Naive B cell (primary cell): ENCODE results near the gene DLG1. TPM values are rescaled to one million over a fixed set of nuclear protein-coding genes. Genes with fewer than 3 reads are reported as not detected.

Experiments used
- ATAC-seq, 2 donors: fragments of 150-1000 bp; cut with Tn5 transposase; 2 replicates each; pipeline ENCODE4 v1.10.0; 2021; ENCODE audit warnings: low read depth in 2 of 2, mild to moderate bottlenecking in 2 of 2, moderate library complexity in 2 of 2
- DNase-seq: peaks from one replicate; pipeline ENCODE4 v3.0.0; 2022
- H3K27ac Mint-ChIP-seq, 6 donors: one replicate each; pipeline ENCODE4 v1.8.0; 2020 to 2022; ENCODE audit warnings: mild to moderate bottlenecking in 6 of 6, mixed read lengths in 6 of 6, moderate library complexity in 5 of 6, inconsistent platforms in 2 of 6
- H3K27me3 Mint-ChIP-seq, 3 donors: one replicate each; pipeline ENCODE4 v1.8.0; 2021 to 2022; ENCODE audit warnings: mixed read lengths in 3 of 3, mild to moderate bottlenecking in 1 of 3
- H3K36me3 Mint-ChIP-seq, 2 donors: one replicate each; pipeline ENCODE4 v1.8.0; 2020 to 2022; ENCODE audit warnings: mixed read lengths in 2 of 2, inconsistent platforms in 1 of 2, mild to moderate bottlenecking in 1 of 2
- H3K4me1 Mint-ChIP-seq, 3 donors: one replicate each; pipeline ENCODE4 v1.8.0; 2020 to 2022; ENCODE audit warnings: mixed read lengths in 3 of 3, inconsistent platforms in 1 of 3, mild to moderate bottlenecking in 1 of 3, moderate library complexity in 1 of 3
- H3K4me3 Mint-ChIP-seq, 8 donors: one replicate each; pipeline ENCODE4 v1.8.0; 2020 to 2022; ENCODE audit warnings: mild to moderate bottlenecking in 8 of 8, mixed read lengths in 8 of 8, moderate library complexity in 8 of 8, inconsistent platforms in 2 of 8
- H3K9me3 Mint-ChIP-seq, 7 donors: one replicate each; pipeline ENCODE4 v1.8.0; 2020 to 2022; ENCODE audit warnings: mixed read lengths in 7 of 7, mild to moderate bottlenecking in 5 of 7, inconsistent platforms in 2 of 7, moderate library complexity in 1 of 7
- polyA plus RNA-seq, 6 donors: library from polyadenylated mRNA; unstranded; fragments of 300-500 nt; fragmentation: Illumina TruSeq; gene quantifications; one replicate each; pipeline ENCODE4 v1.2.3, GENCODE V29; 2021; ENCODE audit warnings: low read depth in 6 of 6

DLG1 gene
- polyA plus RNA-seq, 6 donors from 2014 or later = 20.7 to 40.5 (median 33.2) TPM

GRCh38 chr3:197241173-197241572 lies 57.2 kb downstream of the DLG1 start:
- peaks cover 32 to 42% of the 10 kb centered on the region in 2 donors for H3K36me3 Mint-ChIP-seq
- ATAC-seq (no peak), DNase-seq (no peak)
- H3K9me3 Mint-ChIP-seq = peaks cover 16 to 58% (median 47%) of the 10 kb centered on the region in 7 donors
- no peak overlapping the region for H3K27ac Mint-ChIP-seq
- no peak overlapping the region for H3K4me3 Mint-ChIP-seq
- H3K4me1 Mint-ChIP-seq = peaks cover 26 to 40% (median 36%) of the 10 kb centered on the region in 3 donors
- no peaks in the 10 kb centered on the region for H3K27me3 Mint-ChIP-seq

- Mint-ChIP-seq H3K27me3 (no peaks in the 10 kb centered on the region), H3K4me1 (peaks cover 31 to 44% (median 40%) of the 10 kb centered on the region in 3 donors), H3K4me3 (no peak overlapping the region), H3K36me3 (peaks cover 34 to 48% of the 10 kb centered on the region in 2 donors), H3K27ac (peak overlapping the region in 1 of 6 donors; percentile 87), H3K9me3 (peaks cover 16 to 57% (median 45%) of the 10 kb centered on the region in 7 donors)
- no peak for DNase-seq
- ATAC-seq = no peak
Measured at GRCh38 chr3:197239857-197240256, 58.6 kb downstream of the DLG1 start.

GRCh38 chr3:197238842-197239241 lies 59.6 kb downstream of the DLG1 start:
- Mint-ChIP-seq H3K4me3 (peak overlapping the region in 3 of 8 donors; percentile 0 to 30 (median 26)), H3K36me3 (peaks cover 31 to 40% of the 10 kb centered on the region in 2 donors), H3K27ac (peak overlapping the region in 1 of 6 donors; percentile 16), H3K4me1 (peaks cover 31 to 44% (median 43%) of the 10 kb centered on the region in 3 donors), H3K9me3 (peaks cover 10 to 51% (median 35%) of the 10 kb centered on the region in 7 donors), H3K27me3 (no peaks in the 10 kb centered on the region)
- DNase-seq (no peak), ATAC-seq (no peak)

GRCh38 chr3:197237897-197238296 lies 60.5 kb downstream of the DLG1 start:
- Mint-ChIP-seq H3K4me3 (peak overlapping the region in 1 of 8 donors; percentile 7), H3K27ac (peak overlapping the region in 2 of 6 donors; percentile 21 to 84), H3K36me3 (peaks cover 22 to 38% of the 10 kb centered on the region in 2 donors), H3K4me1 (peaks cover 31 to 44% (median 43%) of the 10 kb centered on the region in 3 donors), H3K9me3 (peaks cover 10 to 44% (median 26%) of the 10 kb centered on the region in 7 donors), H3K27me3 (no peaks in the 10 kb centered on the region)
- DNase-seq (no peak), ATAC-seq (no peak)

GRCh38 chr3:197236362-197236761 lies 62.0 kb downstream of the DLG1 start:
- H3K9me3 Mint-ChIP-seq = peaks cover 0 to 29% (median 12%) of the 10 kb centered on the region in 7 donors
- H3K4me1 Mint-ChIP-seq = peaks cover 31 to 51% (median 46%) of the 10 kb centered on the region in 3 donors
- no peak overlapping the region for H3K27ac Mint-ChIP-seq
- DNase-seq (no peak), ATAC-seq (no peak)
- H3K36me3 Mint-ChIP-seq = peaks cover 16 to 30% of the 10 kb centered on the region in 2 donors
- no peak overlapping the region for H3K4me3 Mint-ChIP-seq
- H3K27me3 Mint-ChIP-seq = no peaks in the 10 kb centered on the region

DNA sequence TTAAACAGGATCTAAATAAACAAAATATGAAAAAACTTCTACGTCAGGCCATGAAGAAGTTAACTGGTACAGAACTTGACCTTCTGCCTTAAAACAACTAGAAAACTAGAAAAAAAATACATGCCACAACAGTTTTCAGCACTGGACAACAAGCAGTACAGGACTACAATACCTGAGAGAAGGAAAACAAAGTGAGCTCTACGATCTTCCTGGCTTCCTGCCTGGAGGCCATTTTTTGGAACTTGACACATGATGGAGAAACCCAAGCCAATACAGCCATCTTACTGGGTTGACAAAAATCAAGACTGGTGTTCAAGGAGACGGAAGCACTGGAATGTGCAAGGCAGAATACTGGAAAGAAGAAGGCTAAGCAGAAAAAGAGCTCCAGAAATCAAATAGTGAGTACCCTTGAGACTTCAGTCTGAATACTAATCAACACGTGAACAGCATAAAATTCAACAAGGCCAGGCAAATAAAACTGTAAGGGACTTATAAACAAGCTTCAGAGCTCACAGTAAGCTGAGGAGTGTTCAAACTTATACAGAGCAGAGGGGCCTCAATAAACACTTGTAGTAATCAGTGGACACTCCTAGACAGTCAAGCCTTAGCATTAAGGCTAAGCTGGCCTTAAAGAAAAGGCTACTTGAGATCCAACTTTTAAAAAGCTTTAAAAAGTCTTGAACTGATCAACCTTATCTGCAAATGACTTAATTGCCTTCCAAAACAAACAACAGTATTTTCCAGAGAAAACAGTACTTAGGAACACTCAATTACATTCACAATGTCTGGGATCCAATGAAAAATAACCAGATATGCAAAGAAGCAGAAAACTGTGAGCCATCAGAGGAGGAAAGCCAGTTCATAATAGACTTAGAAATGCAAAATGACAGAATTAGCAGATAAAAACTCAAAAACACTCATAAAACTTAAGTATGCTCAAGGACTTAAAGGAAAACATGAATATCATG lies 63.2 kb downstream of the DLG1 start:
- H3K4me1 Mint-ChIP-seq = peaks cover 29 to 46% (median 38%) of the 10 kb centered on the region in 3 donors
- H3K4me3 Mint-ChIP-seq = no peak overlapping the region

GRCh38 chr3:197231321-197231720 lies 67.1 kb downstream of the DLG1 start:
- H3K4me3 Mint-ChIP-seq = no peak overlapping the region
- ATAC-seq (no peak), DNase-seq (no peak)
- peaks cover 8 to 22% (median 21%) of the 10 kb centered on the region in 3 donors for H3K4me1 Mint-ChIP-seq
- peaks cover 13 to 16% of the 10 kb centered on the region in 2 donors for H3K36me3 Mint-ChIP-seq
- no peaks in the 10 kb centered on the region for H3K27me3 Mint-ChIP-seq
- H3K9me3 Mint-ChIP-seq = peaks cover 0 to 13% (median 5%) of the 10 kb centered on the region in 7 donors
- H3K27ac Mint-ChIP-seq = peak overlapping the region in 1 of 6 donors; percentile 22

More for the DNA sequence above, 63.2 kb downstream of the DLG1 start:
- peaks cover 0 to 18% (median 6%) of the 10 kb centered on the region in 7 donors for H3K9me3 Mint-ChIP-seq
- no peak for ATAC-seq
- peak overlapping the region in 2 of 6 donors; percentile 35 to 69 for H3K27ac Mint-ChIP-seq
- no peak for DNase-seq
- H3K27me3 Mint-ChIP-seq = no peaks in the 10 kb centered on the region
- H3K36me3 Mint-ChIP-seq = peaks cover 16 to 18% of the 10 kb centered on the region in 2 donors

DNA sequence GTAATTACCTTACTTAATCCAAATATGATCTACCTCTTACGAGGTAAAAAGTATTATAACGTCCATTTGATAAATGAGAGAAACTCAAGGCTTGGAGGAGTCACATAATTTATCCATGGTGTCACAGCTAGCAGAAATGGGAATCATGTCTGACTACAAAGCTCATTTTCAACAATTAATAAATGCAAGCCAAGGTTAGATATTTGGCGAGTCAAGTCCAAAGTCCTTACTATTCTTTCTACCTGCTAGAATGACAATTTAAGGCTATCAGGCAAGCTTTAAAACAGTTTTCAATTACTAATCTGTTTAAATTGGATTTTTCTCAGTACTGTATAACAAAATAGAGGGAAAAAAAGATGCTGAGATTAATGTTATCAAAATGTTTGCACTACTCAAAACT lies 68.6 kb downstream of the DLG1 start:
- Mint-ChIP-seq H3K4me3 (no peak overlapping the region), H3K4me1 (peaks cover 12 to 26% (median 15%) of the 10 kb centered on the region in 3 donors), H3K27me3 (no peaks in the 10 kb centered on the region), H3K27ac (no peak overlapping the region), H3K36me3 (peaks cover 2 to 7% of the 10 kb centered on the region in 2 donors), H3K9me3 (peaks cover 0 to 5% (median 0%) of the 10 kb centered on the region in 7 donors)
- DNase-seq (no peak), ATAC-seq (no peak)

- H3K27me3 Mint-ChIP-seq = no peaks in the 10 kb centered on the region
- ATAC-seq (no peak), DNase-seq (no peak)
- H3K36me3 Mint-ChIP-seq = peaks cover 0 to under 1% of the 10 kb centered on the region in 2 donors
- H3K9me3 Mint-ChIP-seq = peaks cover 0 to 2% (median 0%) of the 10 kb centered on the region in 7 donors
- peak overlapping the region in 1 of 6 donors; percentile 63 for H3K27ac Mint-ChIP-seq
- no peak overlapping the region for H3K4me3 Mint-ChIP-seq
- peaks cover 12 to 23% (median 14%) of the 10 kb centered on the region in 3 donors for H3K4me1 Mint-ChIP-seq
Measured at GRCh38 chr3:197229178-197229577, 69.2 kb downstream of the DLG1 start.

DNA sequence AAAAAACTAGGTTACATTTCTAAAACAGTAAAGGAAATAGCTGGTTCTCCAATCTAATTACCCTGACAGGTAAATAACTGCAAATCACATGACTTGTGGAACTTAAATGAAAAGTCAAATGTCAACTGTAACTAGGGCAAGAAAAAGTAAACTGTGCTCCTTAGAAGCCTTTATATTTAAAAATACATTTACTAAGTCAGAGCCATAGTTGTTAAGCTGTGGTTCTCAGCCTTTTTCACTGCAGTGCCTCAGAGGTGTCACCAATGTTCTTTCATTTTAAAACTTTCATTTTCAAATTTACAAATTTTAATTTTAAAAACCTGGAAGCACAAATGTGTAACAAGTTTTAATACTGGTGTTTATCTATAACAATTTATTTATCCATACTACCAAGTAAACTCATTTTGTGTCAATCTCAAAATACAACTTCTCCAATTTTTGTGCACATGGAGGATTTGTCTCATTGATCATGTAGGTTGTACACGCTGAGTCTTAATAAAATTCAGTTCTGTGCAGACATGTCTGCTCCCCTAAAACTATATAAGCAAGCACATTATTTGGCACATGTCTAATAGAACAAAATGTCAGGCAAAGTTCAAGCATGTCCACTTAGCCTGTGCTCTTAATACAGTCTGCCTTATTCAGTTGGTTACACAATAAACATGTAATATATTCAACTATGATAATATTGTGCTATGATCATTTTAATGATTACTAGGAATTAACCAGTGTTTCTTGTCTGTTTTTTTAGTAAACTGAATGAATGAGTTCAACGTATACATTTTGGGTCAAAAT lies 70.4 kb downstream of the DLG1 start:
- Mint-ChIP-seq H3K4me3 (no peak overlapping the region), H3K36me3 (no peaks in the 10 kb centered on the region), H3K27me3 (no peaks in the 10 kb centered on the region), H3K9me3 (no peaks in the 10 kb centered on the region), H3K27ac (peak overlapping the region in 1 of 6 donors; percentile 3), H3K4me1 (peaks cover 14 to 22% (median 18%) of the 10 kb centered on the region in 3 donors)
- ATAC-seq (no peak), DNase-seq (no peak)

- Mint-ChIP-seq H3K4me1 (peaks cover 16 to 17% (median 17%) of the 10 kb centered on the region in 3 donors), H3K27ac (no peak overlapping the region), H3K4me3 (no peak overlapping the region), H3K36me3 (no peaks in the 10 kb centered on the region), H3K9me3 (no peaks in the 10 kb centered on the region), H3K27me3 (no peaks in the 10 kb centered on the region)
- no peak for ATAC-seq
- no peak for DNase-seq
Measured at GRCh38 chr3:197226179-197226578, 72.2 kb downstream of the DLG1 start.

- H3K27me3 Mint-ChIP-seq = no peaks in the 10 kb centered on the region
- H3K4me1 Mint-ChIP-seq = peaks cover 17% of the 10 kb centered on the region in 3 donors
- ATAC-seq = no peak
- H3K36me3 Mint-ChIP-seq = no peaks in the 10 kb centered on the region
- H3K27ac Mint-ChIP-seq = peak overlapping the region in 1 of 6 donors; percentile 57
- H3K4me3 Mint-ChIP-seq = no peak overlapping the region
- DNase-seq = no peak
- H3K9me3 Mint-ChIP-seq = no peaks in the 10 kb centered on the region
Measured at GRCh38 chr3:197225579-197225978, 72.8 kb downstream of the DLG1 start.

DNA sequence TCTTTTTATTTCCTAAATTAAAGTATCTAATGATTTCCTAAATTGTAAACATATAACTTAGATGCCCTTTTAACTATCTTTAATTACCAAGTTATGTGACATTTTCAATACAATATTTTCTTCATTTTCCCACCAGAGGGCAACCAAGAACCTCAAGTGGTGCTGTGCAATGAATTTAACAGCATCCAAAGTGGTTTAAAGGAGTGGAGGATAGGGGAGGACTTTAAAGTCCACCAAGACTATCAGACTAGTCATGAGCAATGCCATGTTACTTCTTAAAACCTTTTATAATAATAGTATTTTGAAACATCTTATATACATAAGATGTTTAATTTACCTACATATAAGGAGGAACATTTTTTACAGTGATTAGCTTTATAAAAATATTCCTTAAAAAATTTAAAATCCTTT lies 74.4 kb downstream of the DLG1 start:
- Mint-ChIP-seq H3K4me1 (peaks cover 17 to 22% (median 20%) of the 10 kb centered on the region in 3 donors), H3K4me3 (no peak overlapping the region), H3K27me3 (no peaks in the 10 kb centered on the region), H3K36me3 (no peaks in the 10 kb centered on the region), H3K27ac (no peak overlapping the region), H3K9me3 (no peaks in the 10 kb centered on the region)
- ATAC-seq = peak in 1 of 2 donors; percentile 33
- DNase-seq = peak; percentile 12
